ENCODE results near the gene CHI3L1. TPM values are rescaled to one million over a fixed set of nuclear protein-coding genes. Genes with fewer than 3 reads are reported as not detected.

Gene CHI3L1
- total RNA-seq, 4 donors from 2014 or later, result 80.5 to 188 (median 107) TPM

DNA sequence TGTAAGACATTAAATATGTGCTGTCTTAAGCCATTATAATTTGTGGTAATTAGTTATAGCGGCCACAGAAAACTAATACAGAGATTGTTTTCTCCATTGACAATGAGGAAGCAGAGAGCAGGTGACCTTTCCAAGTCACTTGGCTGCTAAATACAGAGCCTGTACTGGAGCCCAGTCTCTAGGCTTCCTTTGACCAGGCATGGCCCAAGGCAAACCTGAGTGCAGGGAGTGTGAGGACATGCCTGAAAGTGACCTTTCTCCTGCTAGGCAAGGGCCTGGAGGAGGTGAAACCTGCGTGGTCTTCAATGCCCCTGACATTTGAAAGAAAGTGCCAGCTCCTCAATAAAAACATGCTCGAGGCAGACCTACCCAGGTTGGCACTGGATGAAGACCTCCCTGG, 12.5 kb upstream of the CHI3L1 start:
- no peak for TF ChIP-seq POLR2A (IDR thresholded peaks at IDR 0.05)
- TF ChIP-seq, protein P1, sequence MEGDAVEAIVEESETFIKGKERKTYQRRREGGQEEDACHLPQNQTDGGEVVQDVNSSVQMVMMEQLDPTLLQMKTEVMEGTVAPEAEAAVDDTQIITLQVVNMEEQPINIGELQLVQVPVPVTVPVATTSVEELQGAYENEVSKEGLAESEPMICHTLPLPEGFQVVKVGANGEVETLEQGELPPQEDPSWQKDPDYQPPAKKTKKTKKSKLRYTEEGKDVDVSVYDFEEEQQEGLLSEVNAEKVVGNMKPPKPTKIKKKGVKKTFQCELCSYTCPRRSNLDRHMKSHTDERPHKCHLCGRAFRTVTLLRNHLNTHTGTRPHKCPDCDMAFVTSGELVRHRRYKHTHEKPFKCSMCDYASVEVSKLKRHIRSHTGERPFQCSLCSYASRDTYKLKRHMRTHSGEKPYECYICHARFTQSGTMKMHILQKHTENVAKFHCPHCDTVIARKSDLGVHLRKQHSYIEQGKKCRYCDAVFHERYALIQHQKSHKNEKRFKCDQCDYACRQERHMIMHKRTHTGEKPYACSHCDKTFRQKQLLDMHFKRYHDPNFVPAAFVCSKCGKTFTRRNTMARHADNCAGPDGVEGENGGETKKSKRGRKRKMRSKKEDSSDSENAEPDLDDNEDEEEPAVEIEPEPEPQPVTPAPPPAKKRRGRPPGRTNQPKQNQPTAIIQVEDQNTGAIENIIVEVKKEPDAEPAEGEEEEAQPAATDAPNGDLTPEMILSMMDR (IDR thresholded peaks at IDR 0.05), result no peak
- no peak for DNase-seq (ENCODE audit: low spot score in 2 of 2)
- no peak overlapping the region for H3K4me3 ChIP-seq (ENCODE audit: low read depth, poor library complexity, severe bottlenecking)
- intact Hi-C loops (cut with DNase I; ENCODE audit: low total_unique reads), result no loop called here
- 83 to 89% methylated on average over 3 of the region's 3 CpGs for WGBS, 2 donors

DNA sequence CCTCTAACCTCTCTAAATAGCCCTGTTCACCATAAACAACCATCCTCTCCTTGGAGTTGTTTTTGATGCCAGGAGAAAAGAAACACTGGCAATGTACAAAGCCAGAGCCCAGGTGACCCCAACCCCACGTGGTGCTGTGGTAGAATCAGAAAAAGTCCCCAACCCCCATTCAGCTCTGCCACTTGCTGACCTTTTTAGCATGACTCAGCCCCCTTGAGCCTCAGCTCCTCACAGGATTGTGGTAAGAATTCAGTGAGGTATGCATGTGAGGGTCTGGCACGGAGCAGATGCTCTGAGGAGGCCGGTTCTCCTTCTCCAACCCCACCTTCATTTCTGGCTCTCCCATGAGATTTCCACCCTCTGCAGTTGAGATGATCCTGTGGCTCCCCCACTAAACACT, 11.1 kb upstream of the CHI3L1 start:
- no peak for DNase-seq (ENCODE audit: low spot score in 2 of 2)
- no peak for TF ChIP-seq POLR2A (IDR thresholded peaks at IDR 0.05)
- TF ChIP-seq, protein P1 (IDR thresholded peaks at IDR 0.05), result no peak
- 49 to 60% methylated on average over 3 of the region's 3 CpGs for WGBS, 2 donors
- no peak overlapping the region for H3K4me3 ChIP-seq (ENCODE audit: low read depth, poor library complexity, severe bottlenecking)
- intact Hi-C loops (cut with DNase I; ENCODE audit: low total_unique reads), result no loop called here

DNA sequence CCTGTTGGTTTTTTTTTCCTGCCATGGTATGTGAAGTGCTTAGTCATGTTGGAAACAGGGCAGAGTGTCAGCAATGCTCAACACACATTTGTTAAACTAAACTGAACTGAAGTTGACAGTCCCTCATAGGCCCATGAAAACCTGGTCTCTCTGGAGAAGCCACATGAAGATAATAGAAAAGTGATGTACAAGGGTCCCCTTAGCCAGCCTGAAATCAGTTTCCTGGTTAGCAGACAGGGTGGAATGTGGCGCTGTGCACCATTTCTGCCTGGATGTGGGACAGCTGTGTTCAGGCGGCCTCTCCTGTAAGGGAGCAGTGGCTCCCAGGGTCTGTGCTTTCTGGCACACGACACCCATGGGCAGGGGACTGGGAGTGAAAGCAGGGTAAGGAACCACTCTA, 9.9 kb upstream of the CHI3L1 start:
- WGBS, 2 donors, result 89 to 90% methylated on average over 3 of the region's 3 CpGs
- peak in 1 of 2 donors; percentile 61 for DNase-seq (ENCODE audit: low spot score in 2 of 2)
- no peak for TF ChIP-seq POLR2A (IDR thresholded peaks at IDR 0.05)
- TF ChIP-seq, protein P1 (IDR thresholded peaks at IDR 0.05), result no peak
- intact Hi-C loops (cut with DNase I; ENCODE audit: low total_unique reads), result no loop called here
- no peak overlapping the region for H3K4me3 ChIP-seq (ENCODE audit: low read depth, poor library complexity, severe bottlenecking)

- H3K4me3 ChIP-seq (ENCODE audit: low read depth, poor library complexity, severe bottlenecking), result no peak overlapping the region
- intact Hi-C loops (cut with DNase I; ENCODE audit: low total_unique reads), result no loop called here
- TF ChIP-seq, protein P1 (IDR thresholded peaks at IDR 0.05), result no peak
- TF ChIP-seq POLR2A (IDR thresholded peaks at IDR 0.05), result no peak
- 95 to 96% methylated on average over 2 of the region's 2 CpGs for WGBS, 2 donors
- no peak for DNase-seq (ENCODE audit: low spot score in 2 of 2)
Measured at GRCh38 chr1:203190949-203191348, 4.4 kb upstream of the CHI3L1 start.

GRCh38 chr1:203189951-203190352, 3.4 kb upstream of the CHI3L1 start:
- WGBS, 2 donors, result 58 to 61% methylated on average over 7 of the region's 7 CpGs
- peak in 1 of 2 donors; percentile 78 for DNase-seq (ENCODE audit: low spot score in 2 of 2)
- no peak overlapping the region for H3K4me3 ChIP-seq (ENCODE audit: low read depth, poor library complexity, severe bottlenecking)
- intact Hi-C loops (cut with DNase I; ENCODE audit: low total_unique reads), result no loop called here
- TF ChIP-seq, protein P1 (IDR thresholded peaks at IDR 0.05), result no peak
- no peak for TF ChIP-seq POLR2A (IDR thresholded peaks at IDR 0.05)

- no peak overlapping the region for H3K4me3 ChIP-seq (ENCODE audit: low read depth, poor library complexity, severe bottlenecking)
- TF ChIP-seq, protein P1 (IDR thresholded peaks at IDR 0.05), result no peak
- TF ChIP-seq POLR2A (IDR thresholded peaks at IDR 0.05), result no peak
- intact Hi-C loops (cut with DNase I; ENCODE audit: low total_unique reads), result no loop called here
- DNase-seq (ENCODE audit: low spot score in 2 of 2), result no peak
- WGBS, 2 donors, result 93 to 94% methylated on average over 4 of the region's 4 CpGs
Measured at GRCh38 chr1:203188686-203189232, 2.3 kb upstream of the CHI3L1 start.
